ENCODE results near the gene METTL21A. TPM values are rescaled to one million over a fixed set of nuclear protein-coding genes. Genes with fewer than 3 reads are reported as not detected.

METTL21A gene
- total RNA-seq, 6 donors from 2014 or later = 6.7 to 29.2 (median 13.5) TPM

- TF ChIP-seq POLR2AphosphoS5 (IDR thresholded peaks at IDR 0.05) (no peak), EP300 (IDR thresholded peaks at IDR 0.05) (no peak), POLR2A (IDR thresholded peaks at IDR 0.05) (no peak)
- Histone ChIP-seq H3K4me1 (no peaks in the 10 kb centered on the region), H3K36me3 (peaks cover 0 to 7% (median 0%) of the 10 kb centered on the region in 4 donors), H3K4me3 (no peak overlapping the region), H3K9me3 (no peaks in the 10 kb centered on the region), H3K27ac (no peak overlapping the region), H3K27me3 (no peaks in the 10 kb centered on the region)
- no peak for DNase-seq
- WGBS, 2 donors = 76% methylated on average over 2 of the region's 2 CpGs
- ATAC-seq (ENCODE audit: low FRiP score in 2 of 2) = no peak
Observed at GRCh38 chr2:207603486-207603885, 21.7 kb downstream of the METTL21A start.

DNA sequence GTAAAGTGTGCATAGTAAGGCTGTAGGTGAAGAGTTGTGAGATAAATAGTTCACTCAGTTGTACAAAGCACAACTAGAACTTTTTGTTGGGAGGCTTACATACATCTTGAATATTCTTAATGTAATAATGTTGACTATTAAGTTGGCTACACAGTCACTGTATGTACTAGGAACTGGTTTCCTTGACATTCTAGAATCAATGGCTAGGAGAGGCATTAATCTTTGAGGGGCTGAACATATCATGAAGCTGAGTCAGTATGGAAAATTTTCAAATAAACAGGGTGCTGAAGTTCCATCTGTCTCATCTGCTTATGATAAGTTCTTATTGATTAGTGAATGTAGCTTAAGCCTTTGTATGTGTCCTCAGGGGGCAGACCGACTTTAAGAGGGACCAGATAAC lies 23.4 kb downstream of the METTL21A start:
- Histone ChIP-seq H3K9me3 (no peaks in the 10 kb centered on the region), H3K4me3 (no peak overlapping the region), H3K27ac (no peak overlapping the region), H3K27me3 (no peaks in the 10 kb centered on the region), H3K4me1 (no peaks in the 10 kb centered on the region), H3K36me3 (peaks cover 0 to 16% (median 0%) of the 10 kb centered on the region in 4 donors)
- DNase-seq (no peak), ATAC-seq (ENCODE audit: low FRiP score in 2 of 2) (no peak)
- 94 to 100% methylated on average over 1 of the region's 1 CpG for WGBS, 2 donors
- no peak for TF ChIP-seq POLR2A (IDR thresholded peaks at IDR 0.05)
- no peak for TF ChIP-seq EP300 (IDR thresholded peaks at IDR 0.05)
- no peak for TF ChIP-seq CTCF (IDR thresholded peaks at IDR 0.05)
- TF ChIP-seq POLR2AphosphoS5 (IDR thresholded peaks at IDR 0.05) = no peak

DNA sequence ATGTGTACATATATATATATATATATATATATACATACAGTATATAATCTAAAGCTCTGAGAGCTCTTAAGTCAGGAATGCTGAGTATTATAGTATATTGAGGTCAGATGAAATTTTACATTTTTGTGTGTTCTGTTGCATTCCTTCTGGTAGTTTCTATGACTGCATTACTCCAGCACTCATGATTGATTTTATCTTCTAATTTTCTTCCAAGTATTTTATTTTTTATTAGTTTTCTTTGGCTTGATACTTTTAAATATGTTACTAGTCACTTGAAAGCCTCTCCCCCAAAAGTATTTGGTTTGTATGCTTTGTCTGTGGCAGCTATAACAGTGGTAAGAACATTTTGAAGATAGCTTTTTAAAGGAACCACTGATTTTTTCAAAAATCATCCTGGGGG lies 25.0 kb downstream of the METTL21A start:
- Histone ChIP-seq H3K9me3 (no peaks in the 10 kb centered on the region), H3K27me3 (no peaks in the 10 kb centered on the region), H3K4me3 (no peak overlapping the region), H3K4me1 (no peaks in the 10 kb centered on the region), H3K27ac (no peak overlapping the region), H3K36me3 (peaks cover 0 to 30% (median 0%) of the 10 kb centered on the region in 4 donors)
- ATAC-seq (ENCODE audit: low FRiP score in 2 of 2) (no peak), DNase-seq (no peak)
- TF ChIP-seq CTCF (IDR thresholded peaks at IDR 0.05) = no peak
- no peak for TF ChIP-seq EP300 (IDR thresholded peaks at IDR 0.05)
- TF ChIP-seq POLR2A (IDR thresholded peaks at IDR 0.05) = no peak
- TF ChIP-seq POLR2AphosphoS5 (IDR thresholded peaks at IDR 0.05) = no peak

DNA sequence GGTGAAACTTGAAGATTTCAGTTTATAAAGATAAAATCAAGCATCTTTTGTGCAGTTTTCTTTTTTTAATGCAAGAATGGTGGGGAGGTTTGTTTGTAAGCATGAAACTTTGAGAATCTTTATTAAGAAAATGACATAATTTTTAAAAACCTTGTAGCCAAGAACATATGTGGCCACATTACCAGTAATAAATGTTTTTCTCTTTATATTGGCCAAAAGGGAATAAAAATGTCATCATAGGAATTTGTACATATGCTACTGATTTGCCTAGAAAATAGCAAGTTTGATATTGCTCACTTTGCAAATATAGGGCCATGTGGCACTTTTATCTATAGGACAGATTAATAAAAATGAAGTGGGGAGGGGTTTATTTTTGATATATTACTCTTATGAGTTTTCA lies 25.6 kb downstream of the METTL21A start:
- Histone ChIP-seq H3K36me3 (peaks cover 0 to 34% (median 0%) of the 10 kb centered on the region in 4 donors), H3K9me3 (no peaks in the 10 kb centered on the region), H3K4me1 (no peaks in the 10 kb centered on the region), H3K4me3 (no peak overlapping the region), H3K27me3 (no peaks in the 10 kb centered on the region), H3K27ac (no peak overlapping the region)
- TF ChIP-seq CTCF (IDR thresholded peaks at IDR 0.05) (no peak), POLR2A (IDR thresholded peaks at IDR 0.05) (no peak), EP300 (IDR thresholded peaks at IDR 0.05) (no peak), POLR2AphosphoS5 (IDR thresholded peaks at IDR 0.05) (no peak)
- ATAC-seq (ENCODE audit: low FRiP score in 2 of 2) (no peak), DNase-seq (no peak)

DNA sequence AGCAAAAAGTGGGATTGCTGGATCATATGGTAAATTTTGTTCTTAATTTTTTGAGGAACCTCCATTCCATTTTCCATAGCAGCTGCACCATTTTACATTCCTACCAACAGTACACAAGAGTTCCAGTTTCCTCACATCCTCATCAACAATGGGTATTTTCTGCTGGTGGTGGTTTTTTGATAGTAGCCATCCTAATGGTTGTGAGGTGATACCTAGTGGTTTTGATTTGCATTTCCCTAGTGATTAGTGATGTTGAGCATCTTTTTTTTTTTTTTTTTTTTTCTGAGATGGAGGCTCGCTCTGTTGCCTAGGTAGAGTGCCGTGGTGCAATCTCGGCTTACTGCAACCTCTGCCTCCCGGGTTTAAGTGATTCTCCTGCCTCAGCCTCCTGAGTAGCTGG lies 30.5 kb downstream of the METTL21A start:
- Histone ChIP-seq H3K4me1 (no peaks in the 10 kb centered on the region), H3K9me3 (peaks cover 0 to 8% (median 3%) of the 10 kb centered on the region in 4 donors), H3K27me3 (no peaks in the 10 kb centered on the region), H3K36me3 (peaks cover 0 to 69% (median 17%) of the 10 kb centered on the region in 4 donors), H3K27ac (no peak overlapping the region), H3K4me3 (no peak overlapping the region)
- 95 to 98% methylated on average over 4 of the region's 4 CpGs for WGBS, 2 donors
- TF ChIP-seq CTCF (IDR thresholded peaks at IDR 0.05) (no peak), POLR2AphosphoS5 (IDR thresholded peaks at IDR 0.05) (no peak), EP300 (IDR thresholded peaks at IDR 0.05) (no peak), POLR2A (IDR thresholded peaks at IDR 0.05) (no peak)
- no peak for DNase-seq
- no peak for ATAC-seq (ENCODE audit: low FRiP score in 2 of 2)

Measured in upper lobe of left lung (tissue), 6 donors.